COLO668 (cell line): ENCODE results near the gene XRCC2.
"Not testable (repeated sequence)": the region's sequence is repeated elsewhere in the genome, so short reads cannot be mapped to it uniquely, and the experiment has no call there.

ENCODE experiments used
- DNase-seq: peaks from one replicate; lab custom pipeline; 2025; ENCODE audit not compliant: unreplicated experiment; lab: John Stamatoyannopoulos, UW

XRCC2 gene

GRCh38 chr7:152666078-152666477 lies 9.9 kb downstream of the XRCC2 start:
- DNase-seq = no peak

- DNase-seq = no peak
Observed at GRCh38 chr7:152664636-152665035, 11.3 kb downstream of the XRCC2 start.

- no peak for DNase-seq
Observed at GRCh38 chr7:152663931-152664330, 12.0 kb downstream of the XRCC2 start.

GRCh38 chr7:152663148-152663740 lies 12.7 kb downstream of the XRCC2 start:
- DNase-seq = no peak

- no peak for DNase-seq
Observed at GRCh38 chr7:152661479-152661878, 14.5 kb downstream of the XRCC2 start.

GRCh38 chr7:152660021-152660420 lies 15.9 kb downstream of the XRCC2 start:
- DNase-seq = no peak

- no peak for DNase-seq
Observed at GRCh38 chr7:152654971-152655370, 21.0 kb downstream of the XRCC2 start.

- DNase-seq = no peak
Observed at GRCh38 chr7:152649220-152649619, 26.7 kb downstream of the XRCC2 start.

- no peak for DNase-seq
Observed at GRCh38 chr7:152647009-152647408, 28.9 kb downstream of the XRCC2 start.

- DNase-seq = not testable (repeated sequence)
Observed at GRCh38 chr7:152646579-152646978, 29.4 kb downstream of the XRCC2 start.

GRCh38 chr7:152643979-152644559 lies 31.9 kb downstream of the XRCC2 start:
- DNase-seq = no peak

- no peak for DNase-seq
Observed at GRCh38 chr7:152641384-152641783, 34.6 kb downstream of the XRCC2 start.

- DNase-seq = no peak
Observed at GRCh38 chr7:152640829-152641228, 35.1 kb downstream of the XRCC2 start.

- no peak for DNase-seq
Observed at GRCh38 chr7:152637920-152638580, 37.9 kb downstream of the XRCC2 start.

- no peak for DNase-seq
Observed at GRCh38 chr7:152637161-152637560, 38.8 kb downstream of the XRCC2 start.

- DNase-seq = no peak
Observed at GRCh38 chr7:152636441-152636840, 39.5 kb downstream of the XRCC2 start.

GRCh38 chr7:152633504-152633903 lies 42.4 kb downstream of the XRCC2 start:
- no peak for DNase-seq

GRCh38 chr7:152633072-152633471 lies 42.9 kb downstream of the XRCC2 start:
- DNase-seq = no peak

- not testable (repeated sequence) for DNase-seq
Observed at GRCh38 chr7:152628772-152629171, 47.2 kb downstream of the XRCC2 start.

GRCh38 chr7:152624228-152624627 lies 51.7 kb downstream of the XRCC2 start:
- DNase-seq = no peak

- no peak for DNase-seq
Observed at GRCh38 chr7:152621426-152621825, 54.5 kb downstream of the XRCC2 start.

- no peak for DNase-seq
Observed at GRCh38 chr7:152619027-152619739, 56.8 kb downstream of the XRCC2 start.
